T-cell (primary cell): ENCODE data around the gene VDAC2. TPM values are rescaled to one million over a fixed set of nuclear protein-coding genes. Genes with fewer than 3 reads are reported as not detected.
"Not testable (repeated sequence)": the region's sequence is repeated elsewhere in the genome, so short reads cannot be mapped to it uniquely, and the experiment has no call there.

Experiments
- ATAC-seq, 4 experiments: fragments of 200-7000 bp in 3 of 4; fragments of 150-1000 bp in 1 of 4; cut with Tn5 transposase; replicated peaks in 1 of 4; 1 replicate in 3 of 4; 2 replicates in 1 of 4; pipeline ENCODE4 v1.10.0; 2021; ENCODE audit warnings: moderate library complexity in 3 of 4, mild to moderate bottlenecking in 2 of 4, moderate number of reproducible peaks in 1 of 4
- CTCF ChIA-PET, 2 donors: fragments of 300-600 bp; sonication (Branson Sonifier 250); formaldehyde crosslinking; loops; one replicate each; lab custom pipeline; 2022; ENCODE audit warnings: antibody characterized with exemption in 2 of 2; lab: Charles Lee
- POLR2A ChIA-PET, 2 donors: fragments of 300-600 bp; sonication (Branson Sonifier 250); formaldehyde crosslinking; loops; one replicate each; lab custom pipeline; 2022; ENCODE audit warnings: antibody characterized with exemption in 2 of 2; lab: Charles Lee
- DNase-seq, 35 experiments: peaks; one replicate each; pipeline versions ENCODE4 v3.0.0 to v3.0.0-alpha.2; 2013 to 2023
- H3K27ac ChIP-seq: one replicate; pipeline ENCODE4 v1.5.1; 2013; ENCODE audit warnings: low read length
- H3K27me3 ChIP-seq, 2 experiments: replicated peaks in 1 of 2; 1 replicate in 1 of 2; 2 replicates in 1 of 2; pipeline versions ENCODE4 v1.6.1 to v1.7.0; 2013; ENCODE audit warnings: low read length in 1 of 2, mixed read lengths in 1 of 2; ENCODE audit not compliant: control insufficient read depth in 2 of 2, insufficient read depth in 2 of 2; ENCODE audit errors: extremely low read depth in 1 of 2
- H3K36me3 ChIP-seq, 2 donors: 1 replicate in 1 of 2; 2 replicates in 1 of 2; pipeline versions ENCODE4 v1.6.1 to v1.7.0; 2013; ENCODE audit warnings: low read length in 1 of 2; ENCODE audit not compliant: control insufficient read depth in 2 of 2, insufficient read depth in 1 of 2; ENCODE audit errors: extremely low read depth in 1 of 2
- H3K4me1 ChIP-seq, 2 experiments: 1 replicate in 1 of 2; 2 replicates in 1 of 2; pipeline versions ENCODE4 v1.6.1 to v1.7.0; 2013; ENCODE audit warnings: low read length in 2 of 2, mixed read lengths in 1 of 2; ENCODE audit not compliant: insufficient read depth in 2 of 2, control insufficient read depth in 1 of 2; ENCODE audit errors: extremely low read depth in 1 of 2
- H3K4me3 ChIP-seq, 2 donors: 1 replicate in 1 of 2; 2 replicates in 1 of 2; pipeline versions ENCODE4 v1.5.1 to v1.7.0; 2013; ENCODE audit warnings: mild to moderate bottlenecking in 2 of 2, low read length in 1 of 2, moderate library complexity in 1 of 2; ENCODE audit not compliant: control insufficient read depth in 1 of 2; ENCODE audit errors: extremely low read depth in 1 of 2
- H3K9me3 ChIP-seq: 2 replicates; pipeline ENCODE4 v1.7.0; 2013
- H3K27ac Mint-ChIP-seq, 2 donors: one replicate each; pipeline ENCODE4 v1.8.0; 2020 to 2021; ENCODE audit warnings: mild to moderate bottlenecking in 2 of 2, mixed read lengths in 2 of 2
- H3K27me3 Mint-ChIP-seq, 2 donors: one replicate each; pipeline ENCODE4 v1.8.0; 2021 to 2022; ENCODE audit warnings: mixed read lengths in 2 of 2
- H3K36me3 Mint-ChIP-seq: one replicate; pipeline ENCODE4 v1.8.0; 2021; ENCODE audit warnings: mixed read lengths
- H3K4me1 Mint-ChIP-seq, 3 donors: one replicate each; pipeline ENCODE4 v1.8.0; 2020 to 2022; ENCODE audit warnings: mixed read lengths in 3 of 3, mild to moderate bottlenecking in 1 of 3
- H3K4me3 Mint-ChIP-seq, 3 donors: one replicate each; pipeline ENCODE4 v1.8.0; 2020 to 2022; ENCODE audit warnings: mild to moderate bottlenecking in 3 of 3, mixed read lengths in 3 of 3, moderate library complexity in 3 of 3
- H3K9me3 Mint-ChIP-seq, 3 donors: one replicate each; pipeline ENCODE4 v1.8.0; 2020 to 2022; ENCODE audit warnings: mixed read lengths in 3 of 3
- WGBS: methylation state at CpG from one replicate; pipeline ENCODE4 v1.1.5; 2013; ENCODE audit warnings: missing lambda C conversion rate; ENCODE audit not compliant: insufficient coverage; 5-methylcytosine and 5-hydroxymethylcytosine counted together
- total RNA-seq, 35 experiments: library from RNA in 6 of 35; stranded (reverse) in 6 of 35; fragments of 120-200 nt in 1 of 35; gene quantifications; one replicate each; pipeline versions ENCODE4 v1.2.1 to v1.2.4 and lab custom pipeline; 2013 to 2026

The VDAC2 gene
- total RNA-seq, 5 donors from 2014 or later (not counting 1 experiment from before 2014, with no cell fraction given): 82.8 to 111 (median 86.8) TPM

DNA sequence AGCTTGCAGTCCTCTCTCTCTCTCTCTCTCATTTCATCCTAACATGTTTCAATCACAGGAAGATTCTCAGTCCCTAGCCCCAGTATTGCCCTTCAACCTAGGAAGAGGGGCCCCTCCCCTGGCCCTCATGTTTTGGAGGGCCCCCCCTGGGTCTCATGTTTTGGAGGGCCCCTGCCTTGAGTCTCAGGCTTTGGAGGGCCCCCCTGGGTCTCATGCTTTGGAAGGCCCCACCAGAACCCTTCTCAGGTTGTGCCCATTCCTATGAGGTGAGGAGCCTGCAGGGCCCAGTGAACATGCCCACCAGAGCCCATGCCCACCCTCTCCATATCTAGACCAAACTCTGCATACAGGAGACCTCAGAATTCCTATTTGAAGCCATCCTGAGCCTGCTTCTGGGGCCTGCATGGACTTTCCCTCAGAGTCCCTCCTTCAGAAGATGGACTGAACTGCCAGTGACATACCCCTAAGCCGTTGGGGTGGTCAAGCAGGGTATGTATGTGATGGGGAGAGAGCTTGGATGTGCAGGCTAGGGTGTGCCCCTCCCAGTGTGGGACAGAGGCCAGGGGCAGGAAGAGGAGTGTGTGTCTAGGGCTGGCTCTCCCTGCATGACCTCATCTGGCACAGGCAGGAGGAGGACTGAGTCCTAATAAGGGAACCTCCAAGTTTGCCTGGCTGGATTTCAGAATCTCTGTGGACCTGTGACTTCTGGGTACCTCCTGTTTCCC, 8.1 kb upstream of the VDAC2 start:
- WGBS: 78% methylated on average over 1 of the region's 1 CpG

DNA sequence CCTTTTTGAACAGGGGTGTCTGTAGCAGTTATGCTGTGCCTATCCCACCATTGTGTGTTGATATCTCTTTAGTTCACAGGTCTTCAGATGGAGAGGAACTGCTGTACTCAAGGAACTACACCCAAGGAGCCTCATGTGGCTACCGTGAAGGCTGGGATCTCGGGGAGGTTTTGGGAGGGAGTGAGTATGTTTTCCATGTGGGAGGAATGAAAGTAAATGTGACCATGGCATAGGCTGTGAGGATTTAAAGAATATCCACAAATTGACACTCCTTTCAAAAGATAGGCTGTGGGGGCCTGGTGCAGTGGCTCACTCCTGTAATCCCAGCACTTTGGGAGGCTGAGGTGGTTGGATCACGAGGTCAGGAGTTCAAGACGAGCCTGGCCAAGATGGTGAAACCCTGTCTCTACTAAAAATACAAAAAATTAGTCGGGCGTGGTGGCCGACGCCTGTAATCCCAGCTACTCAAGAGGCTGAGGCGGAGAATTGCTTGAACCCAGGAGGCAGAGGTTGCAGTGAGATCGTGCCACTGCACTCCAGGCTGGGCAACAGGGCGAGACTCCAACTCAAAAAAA, 7.5 kb upstream of the VDAC2 start:
- H3K9me3 Mint-ChIP-seq, H3K27me3 Mint-ChIP-seq, H3K36me3 Mint-ChIP-seq, H3K4me3 Mint-ChIP-seq, ATAC-seq, POLR2A ChIA-PET, H3K4me3 ChIP-seq, H3K4me1 Mint-ChIP-seq, H3K27ac Mint-ChIP-seq, H3K27ac ChIP-seq, H3K4me1 ChIP-seq, H3K36me3 ChIP-seq, DNase-seq, H3K27me3 ChIP-seq, H3K9me3 ChIP-seq: not testable (repeated sequence)
- CTCF ChIA-PET: interaction anchor here (0.7 to 1.2 kb wide), 4 partner anchors 14 to 2000 kb away, joined by 3 to 10 read pairs (median 4); no protein-coding TSS in a partner anchor
- 98% methylated on average over 6 of the region's 11 CpGs for WGBS

More for the DNA sequence above, 8.1 kb upstream of the VDAC2 start:
- CTCF ChIA-PET: interaction anchor here in 1 of 2 donors (1.2 kb wide), 1 partner anchor 15 kb away, joined by 5 read pairs; no protein-coding TSS in a partner anchor
- POLR2A ChIA-PET: no interaction called here
- Histone ChIP-seq H3K9me3 (no peaks in the 10 kb centered on the region), H3K4me1 (no peaks in the 10 kb centered on the region), H3K4me3 (no peak overlapping the region), H3K27me3 (no peaks in the 10 kb centered on the region), H3K27ac (no peak overlapping the region), H3K36me3 (no peaks in the 10 kb centered on the region)
- Mint-ChIP-seq H3K4me3 (no peak overlapping the region), H3K27me3 (no peaks in the 10 kb centered on the region), H3K27ac (no peak overlapping the region), H3K9me3 (no peaks in the 10 kb centered on the region), H3K4me1 (no peaks in the 10 kb centered on the region), H3K36me3 (no peaks in the 10 kb centered on the region)
- no peak for ATAC-seq
- no peak for DNase-seq

DNA sequence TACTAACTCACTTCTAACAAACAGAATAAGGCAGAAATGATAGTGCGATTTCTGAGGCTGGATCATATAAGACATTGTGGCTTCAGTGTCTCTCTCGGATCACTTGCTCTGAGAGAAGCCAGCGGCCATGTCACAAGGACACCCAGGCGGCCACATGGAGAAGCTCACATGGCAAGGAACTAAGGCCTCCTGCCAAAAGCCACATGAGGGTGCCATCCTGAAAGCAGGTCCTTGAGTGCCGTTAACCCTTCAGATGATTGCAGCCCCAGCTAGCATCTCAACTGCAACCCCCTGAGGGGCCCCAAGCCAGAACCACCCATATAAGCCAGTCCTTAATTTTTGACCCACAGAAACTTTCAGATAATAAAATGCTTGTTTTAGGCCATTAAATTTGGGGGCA, 6.9 kb upstream of the VDAC2 start:
- ChIA-PET CTCF (interaction anchor here (0.7 to 1.2 kb wide), 3 partner anchors 14 to 27 kb away, joined by 3 to 5 read pairs (median 4); no protein-coding TSS in a partner anchor), POLR2A (no interaction called here)
- Histone ChIP-seq H3K36me3 (no peaks in the 10 kb centered on the region), H3K27ac (no peak overlapping the region), H3K27me3 (no peaks in the 10 kb centered on the region), H3K4me3 (no peak overlapping the region), H3K9me3 (no peaks in the 10 kb centered on the region), H3K4me1 (no peaks in the 10 kb centered on the region)
- peaks cover 0 to 2% (median 0%) of the 10 kb centered on the region in 3 donors for H3K4me1 Mint-ChIP-seq
- H3K27ac Mint-ChIP-seq: no peak overlapping the region
- no peak overlapping the region for H3K4me3 Mint-ChIP-seq
- no peaks in the 10 kb centered on the region for H3K27me3 Mint-ChIP-seq
- ATAC-seq (no peak), DNase-seq (no peak)
- H3K9me3 Mint-ChIP-seq: no peaks in the 10 kb centered on the region
- no peaks in the 10 kb centered on the region for H3K36me3 Mint-ChIP-seq
- WGBS: 94% methylated on average over 5 of the region's 5 CpGs

DNA sequence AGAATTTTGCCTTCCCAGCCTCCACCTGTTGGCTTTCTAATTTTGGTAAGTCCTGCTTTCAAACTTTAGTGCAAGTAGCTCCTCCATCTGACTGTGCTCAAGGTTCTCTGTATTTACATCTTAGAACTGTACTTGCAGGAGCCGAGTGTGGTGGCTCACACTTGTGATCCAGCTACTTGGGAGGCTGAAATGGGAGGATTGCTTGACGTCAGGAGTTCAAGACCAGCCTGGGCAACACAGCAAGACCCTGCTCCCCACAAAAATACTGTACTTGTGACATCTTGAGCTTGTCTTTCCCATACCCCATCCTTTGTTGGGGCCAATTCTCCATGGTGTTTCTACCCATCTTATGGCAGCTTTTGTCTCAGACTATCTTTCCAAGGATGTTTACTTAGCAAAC, 4.7 kb upstream of the VDAC2 start:
- H3K9me3 Mint-ChIP-seq: no peaks in the 10 kb centered on the region
- no peaks in the 10 kb centered on the region for H3K36me3 ChIP-seq
- H3K4me3 Mint-ChIP-seq: no peak overlapping the region
- H3K36me3 Mint-ChIP-seq: no peaks in the 10 kb centered on the region
- H3K4me3 ChIP-seq: no peak overlapping the region
- 83% methylated on average over 2 of the region's 2 CpGs for whole genome bisulfite sequencing
- DNase-seq: no peak
- no peaks in the 10 kb centered on the region for H3K27me3 ChIP-seq
- H3K27me3 Mint-ChIP-seq: no peaks in the 10 kb centered on the region
- no peak overlapping the region for H3K27ac Mint-ChIP-seq
- H3K4me1 ChIP-seq: peaks cover 3 to 13% of the 10 kb centered on the region in 2 experiments
- H3K27ac ChIP-seq: no peak overlapping the region
- ATAC-seq: no peak
- H3K4me1 Mint-ChIP-seq: peaks cover 4 to 6% (median 5%) of the 10 kb centered on the region in 3 donors
- POLR2A ChIA-PET: interaction anchor here (0.6 to 0.7 kb wide), 2 partner anchors 944 to 1248 kb away, joined by 3 to 7 read pairs; no protein-coding TSS in a partner anchor
- no peaks in the 10 kb centered on the region for H3K9me3 ChIP-seq
- CTCF ChIA-PET: interaction anchor here in 1 of 2 donors (1.0 kb wide), 1 partner anchor 18 kb away, joined by 3 read pairs; no protein-coding TSS in a partner anchor

DNA sequence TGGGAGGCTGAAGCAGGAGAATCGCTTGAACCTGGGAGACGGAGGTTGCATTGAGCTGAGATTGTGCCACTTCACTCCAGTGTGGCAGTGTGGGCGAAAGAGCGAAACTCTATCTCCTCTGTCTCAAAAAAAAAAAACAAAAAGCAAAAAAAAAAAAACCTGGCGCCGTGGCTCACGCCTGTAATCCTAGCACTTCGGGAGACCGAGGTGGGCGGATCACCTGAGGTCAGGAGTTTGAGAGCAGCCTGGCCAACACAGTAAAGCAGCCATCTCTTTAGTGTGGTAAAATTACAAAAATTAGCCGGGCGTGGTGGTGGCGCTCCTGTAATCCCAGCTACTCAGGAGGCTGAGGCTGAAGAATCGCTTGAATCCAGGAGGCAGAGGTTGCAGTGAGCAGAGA, 4.0 kb upstream of the VDAC2 start:
- not testable (repeated sequence) for H3K36me3 Mint-ChIP-seq, H3K9me3 ChIP-seq, H3K4me3 Mint-ChIP-seq, H3K9me3 Mint-ChIP-seq, H3K27ac ChIP-seq, H3K27me3 Mint-ChIP-seq, H3K4me3 ChIP-seq, H3K36me3 ChIP-seq, H3K27ac Mint-ChIP-seq, ATAC-seq, DNase-seq, H3K27me3 ChIP-seq
- WGBS: 96% methylated on average over 4 of the region's 14 CpGs
- peaks cover 9 to 12% (median 11%) of the 10 kb centered on the region in 3 donors for H3K4me1 Mint-ChIP-seq
- ChIA-PET POLR2A (interaction anchor here (0.7 to 1.1 kb wide), 2 partner anchors 9 to 945 kb away, joined by 3 to 7 read pairs; no protein-coding TSS in a partner anchor), CTCF (interaction anchor here (1.0 to 1.2 kb wide), 2 partner anchors 18 to 19 kb away, joined by 3 to 9 read pairs; no protein-coding TSS in a partner anchor)
- peaks cover 7 to 18% of the 10 kb centered on the region in 2 experiments for H3K4me1 ChIP-seq

DNA sequence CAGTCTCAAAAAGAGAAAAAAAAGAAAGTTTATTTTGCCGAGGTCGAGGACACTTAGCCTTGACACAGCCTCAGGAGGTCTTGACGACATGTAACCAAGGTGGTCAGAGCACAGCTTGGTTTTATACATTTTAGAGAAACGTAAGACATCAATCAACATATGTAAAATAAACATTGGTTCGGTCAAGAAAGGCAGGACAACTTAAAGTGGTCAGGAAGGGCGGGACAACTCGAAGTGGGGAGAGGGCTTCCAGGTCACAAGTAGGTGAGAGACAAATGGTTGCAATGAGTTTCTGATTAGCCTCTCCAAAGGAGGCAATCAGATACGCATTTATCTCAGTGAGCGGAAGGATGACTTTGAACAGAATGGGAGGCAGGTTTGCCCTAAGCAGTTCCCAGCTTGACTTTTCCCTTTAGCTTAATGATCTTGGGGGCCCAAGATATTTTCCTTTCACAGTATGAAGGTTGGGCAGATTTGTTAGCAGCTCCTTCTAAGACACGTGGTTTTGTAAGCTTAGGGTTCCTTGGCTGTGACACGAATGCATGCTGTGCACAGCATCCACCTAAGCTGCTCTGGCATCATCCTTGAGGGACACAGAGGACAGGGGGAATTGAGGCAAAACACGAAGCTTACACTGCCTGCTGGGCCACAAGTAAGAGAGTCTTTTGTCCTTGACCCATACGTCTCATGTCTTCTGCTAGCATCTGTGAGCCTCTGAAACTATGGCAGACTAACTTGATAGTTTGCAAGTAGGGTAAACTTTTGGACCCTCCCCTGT, 3.3 kb upstream of the VDAC2 start:
- no peak overlapping the region for H3K4me3 Mint-ChIP-seq
- H3K4me1 Mint-ChIP-seq: peaks cover 15 to 18% (median 17%) of the 10 kb centered on the region in 3 donors
- Histone ChIP-seq H3K4me1 (peaks cover 13 to 21% of the 10 kb centered on the region in 2 experiments), H3K36me3 (peaks cover 0 to 2% of the 10 kb centered on the region in 2 donors), H3K27ac (no peak overlapping the region), H3K4me3 (no peak overlapping the region), H3K27me3 (no peaks in the 10 kb centered on the region), H3K9me3 (no peaks in the 10 kb centered on the region)
- H3K27ac Mint-ChIP-seq: no peak overlapping the region
- 59% methylated on average over 6 of the region's 13 CpGs for WGBS
- H3K36me3 Mint-ChIP-seq: peaks cover 8% of the 10 kb centered on the region
- ATAC-seq: no peak
- POLR2A ChIA-PET: interaction anchor here in 1 of 2 donors (1.1 kb wide), 1 partner anchor 9 kb away, joined by 3 read pairs; no protein-coding TSS in a partner anchor
- H3K27me3 Mint-ChIP-seq: no peaks in the 10 kb centered on the region
- H3K9me3 Mint-ChIP-seq: no peaks in the 10 kb centered on the region
- CTCF ChIA-PET: interaction anchor here in 1 of 2 donors (1.0 to 1.2 kb wide), 2 partner anchors 20 to 22 kb away, joined by 4 to 9 read pairs; no protein-coding TSS in a partner anchor
- no peak for DNase-seq
